HepG2 (cell line): ENCODE measurements around the gene ALPI. TPM values are rescaled to one million over a fixed set of nuclear protein-coding genes. Genes with fewer than 3 reads are reported as not detected.

ENCODE experiments used
- ATAC-seq: fragments of 200-7000 bp; cut with Tn5 transposase; 3 replicates; pipeline ENCODE4 v1.9.1; 2020; ENCODE audit warnings: mild to moderate bottlenecking, moderate library complexity
- BruUV-seq: library from RNA; stranded (reverse); fragments of 400-500 nt; replicated peaks from 2 replicates; lab custom pipeline; 2021; lab: Mats Ljungman, UMichigan
- CTCF ChIA-PET: fragments of 300-600 bp; formaldehyde crosslinking; extraction: SDS; loops from one replicate; lab custom pipeline; 2021; ENCODE audit warnings: low total read pairs, inconsistent platforms, low intra/inter-chr PET ratio; lab: Yijun Ruan, JAX
- POLR2A ChIA-PET: fragments of 350-600 bp; sonication (Branson Sonifier 250); formaldehyde crosslinking; loops from one replicate; lab custom pipeline; 2020; ENCODE audit warnings: antibody characterized with exemption, inconsistent platforms; lab: Yijun Ruan, JAX
- DNase-seq: peaks from one replicate; pipeline ENCODE4 v3.0.0-alpha.2; 2015; ENCODE audit warnings: low spot score
- FAIRE-seq: peaks from 3 replicates; lab custom pipeline; 2011; peaks lifted over from hg19 to GRCh38; lab: Jason Lieb, UNC
- H2AFZ ChIP-seq: one replicate; pipeline ENCODE4 v1.6.1; 2011; ENCODE audit warnings: low read length, inconsistent platforms
- H3K27ac ChIP-seq: fragments of 300-600 bp; 3 replicates; pipeline ENCODE4 v1.8.0; 2011; ENCODE audit warnings: mixed run types, mild to moderate bottlenecking, mixed read lengths, low read length, inconsistent platforms; ENCODE audit not compliant: insufficient read depth; ENCODE audit errors: extremely low read length
- H3K27me3 ChIP-seq, 2 experiments: fragments of 200-600 bp in 1 of 2; 2 replicates in 1 of 2; 3 replicates in 1 of 2; pipeline versions ENCODE4 v1.6.0 to v1.8.0; 2011; ENCODE audit warnings: low read length in 2 of 2, mild to moderate bottlenecking in 2 of 2, moderate library complexity in 2 of 2, inconsistent platforms in 1 of 2; ENCODE audit not compliant: insufficient read depth in 2 of 2, control insufficient read depth in 1 of 2
- H3K36me3 ChIP-seq, 2 experiments: fragments of 200-600 bp in 1 of 2; replicated peaks in 1 of 2; 2 replicates in 1 of 2; 3 replicates in 1 of 2; pipeline versions ENCODE4 v1.5.1 to v1.8.0; 2011; ENCODE audit warnings: low read length in 2 of 2, inconsistent platforms in 1 of 2; ENCODE audit not compliant: insufficient read depth in 2 of 2, control insufficient read depth in 1 of 2
- H3K4me1 ChIP-seq: 2 replicates; pipeline ENCODE4 v1.5.1; 2012; ENCODE audit warnings: low read length, inconsistent platforms; ENCODE audit not compliant: insufficient read depth
- H3K4me2 ChIP-seq: 2 replicates; pipeline ENCODE4 v1.6.0; 2011; ENCODE audit warnings: low read depth, low read length, inconsistent platforms
- H3K4me3 ChIP-seq, 3 experiments: fragments of 200-600 bp in 1 of 3; sonication (generic), shearing (Covaris generic) in 1 of 3; replicated peaks in 1 of 3; 2 replicates each; pipeline ENCODE4 v1.5.1; 2011 to 2016; ENCODE audit warnings: low read length in 3 of 3, inconsistent platforms in 2 of 3, low read depth in 2 of 3, mild to moderate bottlenecking in 2 of 3, control low read depth in 1 of 3, mixed read lengths in 1 of 3; ENCODE audit not compliant: insufficient read depth in 1 of 3
- H3K79me2 ChIP-seq: one replicate; pipeline ENCODE4 v1.6.1; 2011; ENCODE audit warnings: low read length, inconsistent platforms; ENCODE audit not compliant: insufficient read depth
- H3K9ac ChIP-seq: 2 replicates; pipeline ENCODE4 v1.6.0; 2011; ENCODE audit warnings: mild to moderate bottlenecking, low read depth, low read length, inconsistent platforms; ENCODE audit not compliant: insufficient read depth
- H3K9me3 ChIP-seq: 2 replicates; pipeline ENCODE4 v1.5.1; 2012; ENCODE audit warnings: mild to moderate bottlenecking, low read length
- H4K20me1 ChIP-seq: 2 replicates; pipeline ENCODE4 v1.6.0; 2011; ENCODE audit warnings: inconsistent platforms, mild to moderate bottlenecking, low read length, moderate library complexity; ENCODE audit not compliant: insufficient read depth
- NCOA5 ChIP-seq: sonication (generic); formaldehyde crosslinking; IDR thresholded peaks from 2 replicates; pipeline ENCODE4 v1.4.0; 2020; ENCODE audit warnings: missing genetic modification reagents
- PHF5A ChIP-seq: IDR thresholded peaks from one replicate; pipeline ENCODE4 v1.6.1; 2018; ENCODE audit warnings: low read depth, missing genetic modification reagents; ENCODE audit not compliant: unreplicated experiment
- TCF12 ChIP-seq, 2 experiments: fragments of 450-650 bp in 1 of 2; sonication (generic) in 1 of 2; formaldehyde crosslinking in 1 of 2; IDR thresholded peaks; 2 replicates each; pipeline versions ENCODE4 v1.6.1 to v1.8.0; 2017 to 2022; ENCODE audit warnings: antibody characterized with exemption in 1 of 2, mild to moderate bottlenecking in 1 of 2, missing genetic modification reagents in 1 of 2, moderate library complexity in 1 of 2
- TCF7 ChIP-seq: sonication (generic); IDR thresholded peaks from 2 replicates; pipeline ENCODE4 v1.6.1; 2016; ENCODE audit warnings: antibody characterized with exemption, low read depth
- TEAD3 ChIP-seq: optimal IDR thresholded peaks from 2 replicates; pipeline ENCODE3; 2016; ENCODE audit warnings: borderline replicate concordance
- ZFP37 ChIP-seq: sonication (generic); formaldehyde crosslinking; IDR thresholded peaks from 2 replicates; pipeline ENCODE4 v1.4.0; 2020; ENCODE audit warnings: missing genetic modification reagents, borderline replicate concordance
- ZNF552 ChIP-seq: sonication (generic); formaldehyde crosslinking; IDR thresholded peaks from 2 replicates; pipeline ENCODE4 v1.9.0; 2022; ENCODE audit warnings: missing genetic modification reagents, mild to moderate bottlenecking, borderline replicate concordance
- ZNF557 ChIP-seq: sonication (generic); formaldehyde crosslinking; IDR thresholded peaks from 2 replicates; pipeline ENCODE4 v1.4.0; 2020; ENCODE audit warnings: missing genetic modification reagents
- ZNF619 ChIP-seq: sonication (generic); formaldehyde crosslinking; IDR thresholded peaks from 2 replicates; pipeline ENCODE4 v1.4.0; 2020; ENCODE audit warnings: mild to moderate bottlenecking, missing genetic modification reagents
- ZNF879 ChIP-seq: sonication (generic); formaldehyde crosslinking; IDR thresholded peaks from 2 replicates; pipeline ENCODE4 v1.8.1; 2023; ENCODE audit warnings: missing genetic modification reagents
- ZSCAN29 ChIP-seq: sonication (generic); formaldehyde crosslinking; conservative IDR thresholded peaks from 2 replicates; pipeline ENCODE4 v1.4.0; 2020; ENCODE audit warnings: mild to moderate bottlenecking, missing genetic modification reagents
- WGBS: methylation state at CpG from one replicate; pipeline ENCODE4 v1.1.6; 2017; ENCODE audit warnings: low lambda C conversion rate; 5-methylcytosine and 5-hydroxymethylcytosine counted together
- in situ Hi-C: cut with HindIII; loops from 2 replicates; pipeline ENCODE4 v1.10.0; 2017; ENCODE audit warnings: low pct_unique_long_range_greater_than_20kb; ENCODE audit not compliant: extremely low pct_ligation_motif_present
- intact Hi-C: fragments of 100-400 bp; cut with micrococcal nuclease; formaldehyde crosslinking; loops from one replicate; pipeline ENCODE4 v1.10.0; 2022; ENCODE audit not compliant: unreplicated experiment
- polyA plus RNA-seq, 8 experiments: library from polyadenylated mRNA; depleted of rRNA in 3 of 8; stranded (reverse) in 7 of 8; unstranded in 1 of 8; fragments of >200 nt; fragmentation: Illumina TruSeq in 4 of 8; extraction: Trizol in 4 of 8; gene quantifications; 2 replicates each; pipeline versions ENCODE4 v1.2.1 to v1.2.3, GENCODE V29; 2011 to 2016; ENCODE audit warnings: low read depth in 4 of 8, missing spikeins in 1 of 8, mixed read lengths in 1 of 8; ENCODE audit not compliant: insufficient read depth in 1 of 8
- total RNA-seq, 5 experiments: library from RNA; depleted of rRNA; stranded (reverse); fragments of >200 nt; fragmentation: Illumina TruSeq; extraction: Trizol; gene quantifications; 2 replicates each; pipeline ENCODE4 v1.2.3, GENCODE V29; 2016; ENCODE audit warnings: low read depth in 1 of 5
- TF ChIP-seq, protein P1 (sequence below): sonication (generic); formaldehyde crosslinking; IDR thresholded peaks from 2 replicates; pipeline ENCODE4 v1.5.0; 2020; ENCODE audit warnings: mild to moderate bottlenecking, missing genetic modification reagents, moderate library complexity
- TF ChIP-seq, protein P2 (sequence below): sonication (generic); formaldehyde crosslinking; IDR thresholded peaks from 2 replicates; pipeline ENCODE4 v1.5.1; 2020; ENCODE audit warnings: mild to moderate bottlenecking, missing genetic modification reagents, borderline replicate concordance
- TF ChIP-seq, protein P3 (sequence below): sonication (generic); formaldehyde crosslinking; IDR thresholded peaks from 2 replicates; pipeline ENCODE4 v1.5.1; 2020; ENCODE audit warnings: missing genetic modification reagents, mild to moderate bottlenecking, borderline replicate concordance
- TF ChIP-seq, protein P4 (sequence below): sonication (generic); formaldehyde crosslinking; IDR thresholded peaks from 2 replicates; pipeline ENCODE4 v1.5.0; 2020; ENCODE audit warnings: mild to moderate bottlenecking, missing genetic modification reagents
- TF ChIP-seq, protein P5 (sequence below): IDR thresholded peaks from 2 replicates; pipeline ENCODE4 v1.6.1; 2016; ENCODE audit warnings: mild to moderate bottlenecking, missing biosample characterization, missing genetic modification reagents

ALPI gene
- total and polyA plus RNA-seq, 2 of the 13 experiments (the other 11 are each of a cell fraction or from before 2014, with no cell fraction given) = not detected

DNA sequence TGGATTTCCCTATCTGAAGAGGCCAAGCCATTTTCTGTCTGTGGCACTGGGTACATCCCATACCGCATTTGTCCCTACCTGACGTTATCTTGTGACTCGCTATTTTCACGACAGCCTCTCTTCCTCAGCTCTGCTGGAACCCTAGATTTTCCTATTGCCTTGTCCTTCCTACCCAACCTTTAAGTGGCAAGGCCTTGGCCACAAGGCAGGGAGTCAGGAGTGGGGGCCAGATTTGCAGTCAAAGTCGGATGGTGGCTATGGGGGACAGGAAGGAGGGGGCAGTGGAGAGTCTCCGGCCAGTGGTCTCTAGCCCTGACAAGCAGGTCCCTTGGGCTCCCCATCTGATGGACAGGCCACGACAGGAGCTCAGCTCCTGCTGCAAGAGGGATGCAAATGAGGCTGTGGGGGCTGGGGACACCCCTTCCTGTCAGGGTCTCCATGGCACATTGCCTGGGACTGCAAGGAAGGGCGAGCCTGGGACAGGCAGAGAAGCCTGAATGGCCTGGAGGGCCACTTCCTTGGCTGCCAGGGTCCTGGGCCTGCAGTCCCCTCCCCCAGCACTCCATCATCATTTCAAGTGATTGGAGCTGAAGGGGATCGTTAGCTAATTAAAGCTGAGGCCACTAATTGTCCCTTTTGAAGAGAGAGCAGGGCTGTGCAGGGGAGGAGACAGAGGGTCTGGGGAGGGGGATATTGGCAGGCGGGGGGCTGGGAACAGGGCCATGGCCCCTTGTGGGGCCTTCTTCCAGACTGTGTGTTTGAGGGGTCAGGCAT is 37.9 kb downstream of the ALPI start (continued):
- TF ChIP-seq TCF7 = no peak
- no peak for TF ChIP-seq ZNF552 (CRISPR knock-in tag)
- TF ChIP-seq NCOA5 (CRISPR knock-in tag) = no peak
- no peak for TF ChIP-seq TEAD3 (CRISPR knock-in tag)
- TF ChIP-seq ZNF557 (CRISPR knock-in tag) = no peak
- TF ChIP-seq ZSCAN29 = no peak
- no peak for TF ChIP-seq ZNF619 (CRISPR knock-in tag)
- no peak for TF ChIP-seq TCF12 (IDR thresholded peaks at IDR 0.05)
- no peak for TF ChIP-seq TCF12 (CRISPR knock-in tag; IDR thresholded peaks at IDR 0.05)
- TF ChIP-seq, protein P1, sequence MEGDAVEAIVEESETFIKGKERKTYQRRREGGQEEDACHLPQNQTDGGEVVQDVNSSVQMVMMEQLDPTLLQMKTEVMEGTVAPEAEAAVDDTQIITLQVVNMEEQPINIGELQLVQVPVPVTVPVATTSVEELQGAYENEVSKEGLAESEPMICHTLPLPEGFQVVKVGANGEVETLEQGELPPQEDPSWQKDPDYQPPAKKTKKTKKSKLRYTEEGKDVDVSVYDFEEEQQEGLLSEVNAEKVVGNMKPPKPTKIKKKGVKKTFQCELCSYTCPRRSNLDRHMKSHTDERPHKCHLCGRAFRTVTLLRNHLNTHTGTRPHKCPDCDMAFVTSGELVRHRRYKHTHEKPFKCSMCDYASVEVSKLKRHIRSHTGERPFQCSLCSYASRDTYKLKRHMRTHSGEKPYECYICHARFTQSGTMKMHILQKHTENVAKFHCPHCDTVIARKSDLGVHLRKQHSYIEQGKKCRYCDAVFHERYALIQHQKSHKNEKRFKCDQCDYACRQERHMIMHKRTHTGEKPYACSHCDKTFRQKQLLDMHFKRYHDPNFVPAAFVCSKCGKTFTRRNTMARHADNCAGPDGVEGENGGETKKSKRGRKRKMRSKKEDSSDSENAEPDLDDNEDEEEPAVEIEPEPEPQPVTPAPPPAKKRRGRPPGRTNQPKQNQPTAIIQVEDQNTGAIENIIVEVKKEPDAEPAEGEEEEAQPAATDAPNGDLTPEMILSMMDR (CRISPR knock-in tag) = no peak

DNA sequence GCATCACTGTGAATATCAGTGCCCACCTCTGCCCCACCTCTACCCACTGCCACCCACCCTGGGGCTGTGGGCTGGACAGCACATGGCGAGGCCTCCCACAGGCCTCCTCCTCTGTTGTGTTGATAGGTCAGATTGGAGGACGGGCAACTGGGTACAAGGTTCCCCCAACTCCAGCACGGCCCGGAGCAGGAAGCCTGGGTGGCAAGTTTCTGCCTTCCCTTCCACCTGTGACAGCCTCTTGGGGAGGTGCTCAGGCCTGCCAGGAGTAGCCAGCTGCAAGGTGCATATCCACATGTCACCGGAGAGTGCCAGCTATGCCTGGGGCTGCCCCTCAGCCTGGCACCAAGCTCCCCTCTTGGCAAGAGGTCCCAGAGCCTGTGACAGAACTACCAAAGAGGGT is 38.6 kb downstream of the ALPI start:
- in situ Hi-C loops = no loop called here
- H3K4me3 ChIP-seq = no peak overlapping the region
- no TSS peak for BruUV-seq
- no peak overlapping the region for H2AFZ ChIP-seq
- no peaks in the 10 kb centered on the region for H3K4me1 ChIP-seq
- ChIA-PET CTCF (no interaction called here), POLR2A (no interaction called here)
- no peak overlapping the region for H3K27ac ChIP-seq
- DNase-seq (no peak), FAIRE-seq (no peak), ATAC-seq (no peak)
- no peak overlapping the region for H3K4me2 ChIP-seq
- intact Hi-C loops = no loop called here
- WGBS = 20% methylated on average over 5 of the region's 5 CpGs
- no peaks in the 10 kb centered on the region for H3K79me2 ChIP-seq
- no peaks in the 10 kb centered on the region for H3K36me3 ChIP-seq
- H3K9me3 ChIP-seq = no peaks in the 10 kb centered on the region
- peaks cover 26 to 92% of the 10 kb centered on the region in 2 experiments for H3K27me3 ChIP-seq
- H3K9ac ChIP-seq = no peak overlapping the region
- H4K20me1 ChIP-seq = no peaks in the 10 kb centered on the region
- TF ChIP-seq, protein P2, sequence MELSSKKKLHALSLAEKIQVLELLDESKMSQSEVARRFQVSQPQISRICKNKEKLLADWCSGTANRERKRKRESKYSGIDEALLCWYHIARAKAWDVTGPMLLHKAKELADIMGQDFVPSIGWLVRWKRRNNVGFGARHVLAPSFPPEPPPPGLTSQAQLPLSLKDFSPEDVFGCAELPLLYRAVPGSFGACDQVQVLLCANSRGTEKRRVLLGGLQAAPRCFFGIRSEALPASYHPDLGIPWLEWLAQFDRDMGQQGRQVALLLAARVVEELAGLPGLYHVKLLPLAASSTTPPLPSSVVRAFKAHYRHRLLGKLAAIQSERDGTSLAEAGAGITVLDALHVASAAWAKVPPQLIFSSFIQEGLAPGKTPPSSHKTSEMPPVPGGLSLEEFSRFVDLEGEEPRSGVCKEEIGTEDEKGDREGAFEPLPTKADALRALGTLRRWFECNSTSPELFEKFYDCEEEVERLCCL (CRISPR knock-in tag) = no peak
- TF ChIP-seq ZFP37 (CRISPR knock-in tag) (no peak), ZNF879 (CRISPR knock-in tag) (no peak), PHF5A (CRISPR knock-in tag) (no peak)
- TF ChIP-seq, protein P3, sequence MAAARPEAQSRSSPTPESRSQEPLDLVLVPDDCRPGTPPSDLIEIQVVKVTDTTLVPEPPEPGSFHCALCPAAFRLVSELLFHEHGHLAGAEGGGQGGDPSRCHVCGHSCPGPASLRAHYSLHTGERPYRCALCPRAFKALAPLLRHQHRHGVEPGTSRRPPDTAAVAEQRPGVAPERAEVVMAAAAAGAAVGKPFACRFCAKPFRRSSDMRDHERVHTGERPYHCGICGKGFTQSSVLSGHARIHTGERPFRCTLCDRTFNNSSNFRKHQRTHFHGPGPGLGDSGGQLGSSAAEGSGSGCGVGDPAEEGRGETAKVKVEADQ = no peak
- TF ChIP-seq, protein P4, sequence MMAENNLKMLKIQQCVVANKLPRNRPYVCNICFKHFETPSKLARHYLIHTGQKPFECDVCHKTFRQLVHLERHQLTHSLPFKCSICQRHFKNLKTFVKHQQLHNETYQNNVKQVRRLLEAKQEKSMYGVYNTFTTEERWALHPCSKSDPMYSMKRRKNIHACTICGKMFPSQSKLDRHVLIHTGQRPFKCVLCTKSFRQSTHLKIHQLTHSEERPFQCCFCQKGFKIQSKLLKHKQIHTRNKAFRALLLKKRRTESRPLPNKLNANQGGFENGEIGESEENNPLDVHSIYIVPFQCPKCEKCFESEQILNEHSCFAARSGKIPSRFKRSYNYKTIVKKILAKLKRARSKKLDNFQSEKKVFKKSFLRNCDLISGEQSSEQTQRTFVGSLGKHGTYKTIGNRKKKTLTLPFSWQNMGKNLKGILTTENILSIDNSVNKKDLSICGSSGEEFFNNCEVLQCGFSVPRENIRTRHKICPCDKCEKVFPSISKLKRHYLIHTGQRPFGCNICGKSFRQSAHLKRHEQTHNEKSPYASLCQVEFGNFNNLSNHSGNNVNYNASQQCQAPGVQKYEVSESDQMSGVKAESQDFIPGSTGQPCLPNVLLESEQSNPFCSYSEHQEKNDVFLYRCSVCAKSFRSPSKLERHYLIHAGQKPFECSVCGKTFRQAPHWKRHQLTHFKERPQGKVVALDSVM (CRISPR knock-in tag) = no peak
- TF ChIP-seq, protein P5, sequence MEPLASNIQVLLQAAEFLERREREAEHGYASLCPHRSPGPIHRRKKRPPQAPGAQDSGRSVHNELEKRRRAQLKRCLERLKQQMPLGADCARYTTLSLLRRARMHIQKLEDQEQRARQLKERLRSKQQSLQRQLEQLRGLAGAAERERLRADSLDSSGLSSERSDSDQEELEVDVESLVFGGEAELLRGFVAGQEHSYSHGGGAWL (CRISPR knock-in tag) = no peak
